Measurements from ENCODE around the gene SRL. TPM values are rescaled to one million over a fixed set of nuclear protein-coding genes. Genes with fewer than 3 reads are reported as not detected.
A peak's percentile ranks its signal among the peaks of the same experiment; 100 is the strongest.
"Not testable (repeated sequence)": the region's sequence is repeated elsewhere in the genome, so short reads cannot be mapped to it uniquely, and the experiment has no call there.

SRL gene
- total and polyA plus RNA-seq, 4 experiments from 2014 or later: not detected

DNA sequence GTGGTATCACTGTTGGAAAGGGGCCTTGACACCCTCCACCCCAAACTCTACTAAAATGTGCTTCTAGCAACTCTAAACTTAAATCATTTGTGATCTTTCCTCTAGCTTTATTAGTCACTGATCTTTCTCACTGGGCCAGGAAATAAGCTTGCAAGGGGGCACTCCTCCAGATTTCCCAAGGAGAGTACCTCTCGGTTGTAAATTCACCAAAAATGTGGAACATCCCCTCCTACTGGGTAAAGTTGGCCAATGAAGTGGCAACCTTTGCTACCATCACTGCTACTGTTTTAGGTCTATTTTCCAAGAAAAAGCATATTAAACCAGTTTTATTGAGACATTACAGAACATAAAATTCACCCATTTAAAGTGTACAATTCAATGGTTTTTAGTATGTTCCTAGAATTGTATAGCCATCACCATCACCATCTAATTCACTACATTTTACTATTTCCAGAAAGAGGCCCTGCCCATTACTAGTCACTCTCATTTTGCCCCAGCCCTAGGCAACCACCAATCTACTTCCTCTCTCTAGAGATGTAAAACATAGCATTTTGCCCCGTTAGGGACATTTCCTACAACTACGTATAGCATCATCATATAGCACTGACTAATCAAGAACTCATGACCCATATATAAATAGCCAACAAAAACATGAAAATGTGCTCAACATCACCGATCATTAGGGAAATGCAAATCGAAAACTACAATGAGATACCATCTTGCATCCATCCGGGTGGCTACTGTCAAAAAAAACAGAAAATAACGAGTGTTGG is 81.0 kb downstream of the SRL start:
- Mint-ChIP-seq H3K4me3 (peak overlapping the region in 2 of 8 donors; percentile 1 to 43), H3K27ac (peak overlapping the region in 3 of 7 donors; percentile 19 to 77 (median 26)), H3K9me3 (peaks cover 0 to 3% (median 0%) of the 10 kb centered on the region in 8 donors), H3K36me3 (no peaks in the 10 kb centered on the region), H3K4me1 (no peaks in the 10 kb centered on the region), H3K27me3 (no peaks in the 10 kb centered on the region)
- no peaks in the 10 kb centered on the region for H3K27me3 ChIP-seq (ENCODE audit: insufficient read depth, low read length)
- H3K4me1 ChIP-seq (ENCODE audit: insufficient read depth, low read length): no peaks in the 10 kb centered on the region
- no peak overlapping the region for H3K27ac ChIP-seq (ENCODE audit: low read depth, low read length)
- DNase-seq: peak in 1 of 5 donors; percentile 59
- no peak overlapping the region for H3K4me3 ChIP-seq (ENCODE audit: low read length in 2 of 2)
- ChIA-PET POLR2A (ENCODE audit: partially characterized antibody) (no interaction called here), CTCF (ENCODE audit: partially characterized antibody) (no interaction called here)
- no peaks in the 10 kb centered on the region for H3K9me3 ChIP-seq (ENCODE audit: control insufficient read depth in 1 of 2, low read length in 2 of 2)
- H3K36me3 ChIP-seq (ENCODE audit: insufficient read depth, low read length): no peaks in the 10 kb centered on the region
- intact Hi-C loops (cut with micrococcal nuclease): no loop called here

DNA sequence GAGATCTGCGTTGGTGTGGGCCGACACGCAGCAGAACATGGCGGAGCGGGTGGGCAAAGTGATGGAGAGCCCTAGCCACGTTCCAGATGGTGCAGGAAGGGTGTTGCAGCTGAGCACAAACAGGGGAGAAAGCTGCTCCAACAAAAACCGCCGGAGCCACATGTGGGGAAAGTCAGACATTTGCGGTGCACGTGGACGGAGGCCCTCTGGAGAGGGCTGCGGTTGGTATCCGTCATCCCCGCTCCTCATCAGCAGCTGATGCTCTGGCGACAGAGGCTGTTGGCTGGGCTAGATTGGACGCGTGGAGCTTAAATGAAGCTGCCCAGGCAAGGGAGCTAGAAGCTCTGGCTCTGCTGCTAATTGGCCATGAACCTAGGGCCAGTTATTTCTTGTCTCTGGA is 82.2 kb downstream of the SRL start:
- no peak overlapping the region for H3K27ac ChIP-seq (ENCODE audit: low read depth, low read length)
- Mint-ChIP-seq H3K27ac (peak overlapping the region in 1 of 7 donors; percentile 19), H3K4me1 (no peaks in the 10 kb centered on the region), H3K36me3 (no peaks in the 10 kb centered on the region), H3K27me3 (no peaks in the 10 kb centered on the region), H3K4me3 (no peak overlapping the region), H3K9me3 (peaks cover 0 to 3% (median 0%) of the 10 kb centered on the region in 8 donors)
- no peaks in the 10 kb centered on the region for H3K9me3 ChIP-seq (ENCODE audit: control insufficient read depth in 1 of 2, low read length in 2 of 2)
- no peak for DNase-seq
- no peak overlapping the region for H3K4me3 ChIP-seq (ENCODE audit: low read length in 2 of 2)
- CTCF ChIA-PET (ENCODE audit: partially characterized antibody): no interaction called here
- H3K4me1 ChIP-seq (ENCODE audit: insufficient read depth, low read length): no peaks in the 10 kb centered on the region
- intact Hi-C loops (cut with micrococcal nuclease): no loop called here
- no peaks in the 10 kb centered on the region for H3K36me3 ChIP-seq (ENCODE audit: insufficient read depth, low read length)
- H3K27me3 ChIP-seq (ENCODE audit: insufficient read depth, low read length): no peaks in the 10 kb centered on the region
- POLR2A ChIA-PET (ENCODE audit: partially characterized antibody): no interaction called here

GRCh38 chr16:4158143-4159093 is 83.5 kb downstream of the SRL start:
- no peaks in the 10 kb centered on the region for H3K4me1 ChIP-seq (ENCODE audit: insufficient read depth, low read length)
- no peaks in the 10 kb centered on the region for H3K27me3 ChIP-seq (ENCODE audit: insufficient read depth, low read length)
- Mint-ChIP-seq H3K4me1 (no peaks in the 10 kb centered on the region), H3K9me3 (peaks cover 0 to 3% (median 0%) of the 10 kb centered on the region in 8 donors), H3K27me3 (no peaks in the 10 kb centered on the region), H3K36me3 (no peaks in the 10 kb centered on the region), H3K27ac (peak overlapping the region in 1 of 7 donors; percentile 43), H3K4me3 (no peak overlapping the region)
- no peaks in the 10 kb centered on the region for H3K9me3 ChIP-seq (ENCODE audit: control insufficient read depth in 1 of 2, low read length in 2 of 2)
- no peaks in the 10 kb centered on the region for H3K36me3 ChIP-seq (ENCODE audit: insufficient read depth, low read length)
- H3K4me3 ChIP-seq (ENCODE audit: low read length in 2 of 2): no peak overlapping the region
- no peak overlapping the region for H3K27ac ChIP-seq (ENCODE audit: low read depth, low read length)
- intact Hi-C loops (cut with micrococcal nuclease): no loop called here
- no peak for DNase-seq
- POLR2A ChIA-PET (ENCODE audit: partially characterized antibody): no interaction called here
- CTCF ChIA-PET (ENCODE audit: partially characterized antibody): interaction anchor here (0.6 kb wide), 1 partner anchor 259 kb away, joined by 3 read pairs; no protein-coding TSS in a partner anchor

DNA sequence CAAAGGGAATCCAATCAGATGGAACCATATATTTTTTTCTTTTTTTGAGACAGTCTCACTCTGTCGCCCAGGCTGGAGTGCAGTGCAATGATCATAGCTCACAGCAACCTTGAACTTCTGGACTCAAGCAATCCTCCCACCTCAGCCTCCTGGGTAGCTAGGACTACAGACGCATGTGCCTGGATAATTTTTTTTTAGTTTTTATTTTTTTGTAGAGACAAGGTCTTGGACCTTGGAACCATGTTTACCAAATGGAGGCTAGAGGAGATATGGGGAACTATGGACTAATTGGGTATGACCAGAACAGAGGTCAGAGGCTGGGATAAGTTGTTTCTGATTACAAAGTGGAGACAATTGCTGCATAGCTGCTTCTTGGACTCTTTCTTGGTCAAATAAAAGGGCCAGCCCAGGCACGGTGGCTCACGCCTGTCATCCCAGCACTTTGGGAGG is 84.5 kb downstream of the SRL start:
- Histone ChIP-seq H3K4me1 (ENCODE audit: insufficient read depth, low read length) (no peaks in the 10 kb centered on the region), H3K9me3 (ENCODE audit: control insufficient read depth in 1 of 2, low read length in 2 of 2) (no peaks in the 10 kb centered on the region), H3K27me3 (ENCODE audit: insufficient read depth, low read length) (no peaks in the 10 kb centered on the region), H3K4me3 (ENCODE audit: low read length in 2 of 2) (no peak overlapping the region), H3K36me3 (ENCODE audit: insufficient read depth, low read length) (no peaks in the 10 kb centered on the region), H3K27ac (ENCODE audit: low read depth, low read length) (no peak overlapping the region)
- no peaks in the 10 kb centered on the region for H3K4me1 Mint-ChIP-seq
- no peaks in the 10 kb centered on the region for H3K36me3 Mint-ChIP-seq
- no peak for DNase-seq
- POLR2A ChIA-PET (ENCODE audit: partially characterized antibody): no interaction called here
- peaks cover 0 to 3% (median 0%) of the 10 kb centered on the region in 8 donors for H3K9me3 Mint-ChIP-seq
- H3K27me3 Mint-ChIP-seq: no peaks in the 10 kb centered on the region
- H3K4me3 Mint-ChIP-seq: no peak overlapping the region
- intact Hi-C loops (cut with micrococcal nuclease): no loop called here
- no peak overlapping the region for H3K27ac Mint-ChIP-seq
- CTCF ChIA-PET (ENCODE audit: partially characterized antibody): interaction anchor here (0.6 kb wide), 2 partner anchors 158 to 258 kb away, joined by 3 read pairs; no protein-coding TSS in a partner anchor

DNA sequence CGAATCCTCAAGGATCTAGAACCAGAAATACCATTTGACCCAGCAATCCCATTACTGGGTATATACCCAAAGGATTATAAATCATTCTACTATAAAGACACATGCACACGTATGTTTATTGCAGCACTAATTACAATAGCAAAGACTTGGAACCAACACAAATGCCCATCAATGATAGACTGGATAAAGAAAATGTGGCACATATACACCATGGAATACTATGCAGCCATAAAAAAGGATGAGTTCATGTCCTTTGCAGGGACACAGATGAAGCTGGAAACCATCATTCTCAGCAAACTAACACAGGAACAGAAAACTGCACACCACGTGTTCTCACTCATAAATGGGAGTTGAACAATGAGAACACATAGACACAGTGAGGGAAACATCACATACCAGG is 85.4 kb downstream of the SRL start:
- POLR2A ChIA-PET (ENCODE audit: partially characterized antibody); H3K27ac ChIP-seq (ENCODE audit: low read depth, low read length); H3K27me3 Mint-ChIP-seq; CTCF ChIA-PET (ENCODE audit: partially characterized antibody); H3K4me3 Mint-ChIP-seq; H3K36me3 Mint-ChIP-seq; DNase-seq; H3K9me3 Mint-ChIP-seq; H3K4me3 ChIP-seq (ENCODE audit: low read length in 2 of 2); H3K4me1 Mint-ChIP-seq; intact Hi-C loops (cut with micrococcal nuclease); H3K4me1 ChIP-seq (ENCODE audit: insufficient read depth, low read length); H3K9me3 ChIP-seq (ENCODE audit: control insufficient read depth in 1 of 2, low read length in 2 of 2); H3K27me3 ChIP-seq (ENCODE audit: insufficient read depth, low read length); H3K27ac Mint-ChIP-seq; H3K36me3 ChIP-seq (ENCODE audit: insufficient read depth, low read length): not testable (repeated sequence)

DNA sequence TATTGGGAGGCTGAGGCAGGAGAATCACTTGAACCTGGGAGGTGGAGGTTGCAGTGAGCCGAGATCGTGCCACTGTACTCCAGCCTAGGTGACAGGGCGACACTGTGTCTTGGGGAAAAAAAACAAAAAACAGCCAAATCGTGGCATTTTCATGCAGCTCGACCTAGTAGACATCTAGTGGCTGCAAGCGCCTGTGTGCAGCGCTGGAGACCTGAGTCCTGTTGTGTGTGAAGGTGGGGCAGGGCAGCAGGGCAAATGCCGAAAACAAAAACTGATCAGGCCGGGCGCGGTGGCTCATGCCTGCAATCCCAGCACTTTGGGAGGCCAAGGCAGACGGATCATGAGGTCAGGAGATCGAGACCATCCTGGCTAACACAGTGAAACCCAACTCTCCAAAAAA is 88.5 kb downstream of the SRL start:
- H3K4me1 ChIP-seq (ENCODE audit: insufficient read depth, low read length); POLR2A ChIA-PET (ENCODE audit: partially characterized antibody); CTCF ChIA-PET (ENCODE audit: partially characterized antibody); H3K27me3 Mint-ChIP-seq; intact Hi-C loops (cut with micrococcal nuclease); DNase-seq; H3K4me3 Mint-ChIP-seq; H3K36me3 Mint-ChIP-seq; H3K9me3 Mint-ChIP-seq; H3K27ac ChIP-seq (ENCODE audit: low read depth, low read length); H3K27ac Mint-ChIP-seq; H3K9me3 ChIP-seq (ENCODE audit: control insufficient read depth in 1 of 2, low read length in 2 of 2); H3K4me3 ChIP-seq (ENCODE audit: low read length in 2 of 2); H3K4me1 Mint-ChIP-seq; H3K27me3 ChIP-seq (ENCODE audit: insufficient read depth, low read length); H3K36me3 ChIP-seq (ENCODE audit: insufficient read depth, low read length): not testable (repeated sequence)

DNA sequence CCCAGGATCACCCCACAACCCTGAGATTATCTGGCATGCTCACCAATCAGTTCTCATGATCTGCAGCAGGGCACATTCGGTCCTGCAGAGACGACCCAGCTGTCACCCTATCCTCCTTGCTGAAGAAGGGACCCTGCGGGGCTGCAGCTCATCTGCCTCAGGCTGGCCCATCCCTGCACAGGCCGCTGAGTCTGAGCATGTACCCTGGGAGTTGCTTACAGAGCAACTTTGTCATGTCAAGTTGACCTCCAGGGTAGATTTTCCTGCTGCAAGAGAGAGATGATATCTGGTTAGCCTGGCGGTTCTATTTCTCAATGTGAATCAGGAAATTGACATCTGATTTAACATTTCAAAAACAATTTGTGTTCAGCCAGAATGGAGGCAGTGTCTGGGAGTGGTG is 89.6 kb downstream of the SRL start:
- Histone ChIP-seq H3K27me3 (ENCODE audit: insufficient read depth, low read length) (no peaks in the 10 kb centered on the region), H3K9me3 (ENCODE audit: control insufficient read depth in 1 of 2, low read length in 2 of 2) (no peaks in the 10 kb centered on the region), H3K4me3 (ENCODE audit: low read length in 2 of 2) (no peak overlapping the region), H3K36me3 (ENCODE audit: insufficient read depth, low read length) (no peaks in the 10 kb centered on the region), H3K4me1 (ENCODE audit: insufficient read depth, low read length) (no peaks in the 10 kb centered on the region), H3K27ac (ENCODE audit: low read depth, low read length) (no peak overlapping the region)
- no peaks in the 10 kb centered on the region for H3K27me3 Mint-ChIP-seq
- CTCF ChIA-PET (ENCODE audit: partially characterized antibody): no interaction called here
- intact Hi-C loops (cut with micrococcal nuclease): no loop called here
- no peaks in the 10 kb centered on the region for H3K4me1 Mint-ChIP-seq
- no peak for DNase-seq
- H3K9me3 Mint-ChIP-seq: peaks cover 0 to 3% (median 0%) of the 10 kb centered on the region in 8 donors
- H3K36me3 Mint-ChIP-seq: no peaks in the 10 kb centered on the region
- no peak overlapping the region for H3K27ac Mint-ChIP-seq
- POLR2A ChIA-PET (ENCODE audit: partially characterized antibody): no interaction called here
- H3K4me3 Mint-ChIP-seq: no peak overlapping the region

Measured in CD4-positive, alpha-beta memory T cell (primary cell).